HPDE6-E6E7 (cell line): ENCODE data around the gene S100A11.

Source experiments
- DNase-seq: peaks from one replicate; pipeline ENCODE4 v3.0.0; 2011; ENCODE audit warnings: missing footprints; ENCODE audit errors: extremely low spot score

S100A11 gene

GRCh38 chr1:152039461-152039860, 2.7 kb upstream of the S100A11 start:
- DNase-seq, result no peak

DNA sequence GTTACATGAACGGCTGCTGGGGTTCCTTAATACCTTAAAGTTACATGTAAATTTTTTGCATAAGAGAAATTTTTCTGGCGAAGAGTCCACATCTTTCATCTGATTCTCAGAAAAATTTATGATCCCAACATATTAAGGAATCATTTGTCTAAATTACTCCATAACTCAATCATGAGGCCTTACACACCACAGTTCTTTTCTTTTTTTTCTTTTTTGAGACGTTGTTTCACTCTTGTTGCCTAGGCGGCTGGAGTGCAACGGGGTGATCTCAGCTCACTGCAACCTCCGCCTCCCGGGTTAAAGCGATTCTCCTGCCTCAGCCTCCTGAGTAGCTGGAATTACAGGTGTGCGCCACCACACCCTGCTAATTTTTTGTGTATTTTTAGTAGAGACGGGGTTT, 2.1 kb upstream of the S100A11 start:
- DNase-seq, result no peak

DNA sequence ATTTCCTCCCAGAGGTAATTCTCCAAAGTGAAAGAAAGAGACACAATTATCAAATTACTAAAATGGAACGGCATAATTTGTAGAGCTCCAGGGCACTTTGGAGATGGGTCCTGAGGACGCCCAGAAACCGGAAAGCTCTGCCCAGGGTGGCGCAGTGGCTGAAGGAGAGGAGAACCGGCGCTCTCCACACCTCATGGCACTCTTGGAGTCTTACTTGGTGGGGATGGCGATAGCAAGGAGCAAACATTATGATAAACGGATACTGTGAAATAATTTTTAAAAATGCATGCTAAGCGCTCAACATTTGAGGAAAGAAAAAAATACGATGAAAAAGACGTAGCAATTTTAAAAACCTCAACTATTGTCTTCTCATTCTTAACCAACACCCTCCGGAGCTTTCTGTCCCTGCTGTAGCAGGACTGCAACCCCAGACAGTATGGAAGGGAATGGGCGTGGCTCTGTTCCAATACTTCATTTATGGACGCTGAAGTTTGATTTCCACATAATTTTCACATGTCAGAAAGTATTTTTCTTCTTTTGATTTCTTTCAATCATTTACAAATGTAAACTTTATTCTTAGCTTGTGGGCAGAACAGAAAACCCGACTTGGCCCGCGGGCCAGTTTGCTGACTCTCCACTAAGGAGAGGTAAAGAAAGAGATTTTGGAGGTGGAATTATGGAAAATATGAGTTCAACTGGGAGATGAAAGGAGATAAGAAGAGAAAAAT, 1.1 kb downstream of the S100A11 start:
- no peak for DNase-seq

GRCh38 chr1:152034654-152035538, 1.9 kb downstream of the S100A11 start:
- no peak for DNase-seq

GRCh38 chr1:152034324-152034653, 2.5 kb downstream of the S100A11 start:
- DNase-seq, result no peak

DNA sequence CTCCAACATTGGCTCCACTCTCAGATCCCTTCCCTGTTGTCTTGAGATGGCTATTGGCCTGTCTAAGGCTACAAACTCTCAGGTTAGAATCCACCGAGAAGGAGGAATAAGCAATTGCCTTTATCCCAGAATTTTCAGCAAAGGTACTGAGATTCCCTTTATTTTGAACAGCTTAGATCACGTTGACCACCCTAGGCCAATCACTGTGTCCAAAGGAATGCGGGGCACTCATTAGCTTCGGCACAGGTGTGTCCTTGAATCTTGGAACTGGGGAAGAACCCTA, 6.9 kb downstream of the S100A11 start:
- no peak for DNase-seq

DNA sequence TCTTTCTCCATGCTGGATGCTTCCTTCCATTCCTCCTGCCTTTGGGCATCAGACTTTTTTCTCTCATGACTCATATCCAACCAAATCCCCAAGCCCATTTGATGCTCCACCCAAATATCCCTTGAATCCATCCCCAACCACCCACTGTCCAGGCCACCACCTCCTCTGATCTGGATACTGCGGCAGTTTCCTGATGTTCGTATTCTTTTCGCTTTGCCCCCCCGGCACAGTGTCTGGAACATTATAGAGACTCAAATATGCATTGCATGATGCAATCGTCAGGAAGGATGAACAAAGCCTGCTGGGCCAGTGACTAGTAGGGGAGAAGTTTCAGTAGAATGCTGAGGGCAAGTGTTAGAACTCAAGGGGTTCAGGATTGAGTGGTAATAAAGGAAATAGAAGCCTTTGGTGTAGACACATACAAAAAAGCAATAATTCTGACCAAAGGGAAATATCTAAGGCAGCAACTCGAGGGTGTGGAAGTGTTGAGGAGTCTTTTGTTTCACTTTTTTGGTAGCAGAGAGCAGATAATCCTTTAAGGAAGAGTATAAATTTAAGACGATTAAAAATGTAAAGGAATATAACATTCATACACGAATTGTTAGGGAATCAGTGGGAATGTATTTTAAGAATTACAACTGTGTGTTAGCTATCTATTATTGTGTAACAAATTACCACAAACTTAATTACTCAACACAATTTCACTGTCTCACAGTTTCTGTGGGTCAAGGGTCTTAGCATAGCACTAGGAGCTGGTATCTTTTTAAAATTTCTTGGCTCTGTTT, 7.5 kb downstream of the S100A11 start:
- DNase-seq, result no peak

- DNase-seq, result no peak
Observed at GRCh38 chr1:152026895-152027294, 9.9 kb downstream of the S100A11 start.

GRCh38 chr1:152024223-152024622, 12.6 kb downstream of the S100A11 start:
- DNase-seq, result peak; percentile 84

DNA sequence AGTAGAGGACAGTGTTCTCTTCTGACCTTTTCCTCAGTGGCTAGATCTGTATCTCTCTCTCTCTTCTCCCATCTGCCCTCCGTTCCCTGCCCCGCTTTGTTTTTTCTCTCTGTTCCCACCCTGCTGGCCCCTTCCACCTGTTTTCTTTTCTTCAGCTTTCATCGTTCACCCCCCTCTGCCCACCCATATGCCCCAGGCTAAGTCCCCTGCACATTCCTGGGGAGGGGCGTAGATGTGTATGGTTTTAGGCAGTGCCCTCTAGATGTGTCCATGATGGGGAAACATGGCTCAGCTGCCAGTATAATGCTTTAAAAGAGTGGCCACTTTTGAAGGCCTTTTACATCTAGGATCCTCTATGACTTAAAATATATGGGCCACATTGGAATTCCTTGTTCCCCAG, 13.6 kb downstream of the S100A11 start:
- no peak for DNase-seq

DNA sequence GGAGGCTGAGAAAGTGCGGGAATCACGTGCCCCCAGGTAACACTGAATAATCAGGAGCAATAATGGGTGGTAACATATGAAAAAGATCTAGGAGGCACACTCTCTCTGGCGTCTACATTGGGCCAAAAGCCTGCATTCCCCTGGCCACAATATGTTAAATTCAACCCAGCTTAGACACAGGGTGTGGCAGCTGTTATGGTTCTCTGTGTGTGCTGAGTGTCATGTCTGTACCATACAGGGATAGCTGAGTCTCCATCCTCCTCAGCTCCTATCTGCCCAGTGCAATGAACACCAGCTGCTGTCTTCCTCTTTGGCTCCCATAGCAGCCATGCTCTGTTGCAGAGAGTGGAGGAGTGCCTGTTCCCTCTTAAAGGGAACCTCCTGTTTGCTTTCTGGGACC, 14.3 kb downstream of the S100A11 start:
- no peak for DNase-seq

DNA sequence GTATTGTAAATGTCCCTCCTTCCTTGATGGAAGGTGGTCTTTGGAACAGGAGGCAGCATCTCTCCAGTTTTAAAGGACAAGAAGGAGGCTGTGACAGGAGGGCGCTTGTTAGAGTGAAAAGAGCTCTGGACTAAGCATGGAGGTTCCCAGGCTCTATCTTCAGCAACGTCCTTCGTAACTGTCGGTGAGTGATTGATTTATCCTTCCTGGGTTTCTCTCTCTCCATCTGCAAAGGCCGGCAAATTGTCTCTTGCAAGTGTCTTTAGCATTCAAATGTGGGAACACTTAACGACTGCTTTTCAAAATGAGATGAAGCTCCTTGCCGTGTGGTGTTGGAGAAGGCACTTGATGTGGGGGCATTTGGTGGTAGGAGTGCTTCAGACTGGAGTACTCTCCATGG, 15.2 kb downstream of the S100A11 start:
- no peak for DNase-seq

DNA sequence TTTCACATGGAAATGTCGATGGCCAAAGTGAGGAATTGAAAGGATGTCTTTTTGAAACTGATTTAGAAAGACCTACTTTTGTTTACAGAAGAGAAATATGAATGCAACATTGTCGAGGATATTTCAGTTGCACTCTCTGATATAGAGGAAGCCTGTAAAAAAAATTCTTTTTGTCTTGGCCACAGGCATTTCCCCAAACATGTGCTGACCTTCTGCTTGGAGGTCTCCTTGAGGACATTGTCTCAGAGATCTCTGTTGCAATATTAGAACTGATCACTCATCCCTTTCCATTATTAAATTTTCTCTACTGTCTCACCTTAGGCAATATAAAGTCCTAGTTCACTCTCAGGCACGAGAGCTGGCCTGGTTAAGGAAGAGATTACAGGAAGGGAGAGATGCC, 16.0 kb downstream of the S100A11 start:
- no peak for DNase-seq

GRCh38 chr1:152018537-152018936, 18.3 kb downstream of the S100A11 start:
- DNase-seq, result no peak

DNA sequence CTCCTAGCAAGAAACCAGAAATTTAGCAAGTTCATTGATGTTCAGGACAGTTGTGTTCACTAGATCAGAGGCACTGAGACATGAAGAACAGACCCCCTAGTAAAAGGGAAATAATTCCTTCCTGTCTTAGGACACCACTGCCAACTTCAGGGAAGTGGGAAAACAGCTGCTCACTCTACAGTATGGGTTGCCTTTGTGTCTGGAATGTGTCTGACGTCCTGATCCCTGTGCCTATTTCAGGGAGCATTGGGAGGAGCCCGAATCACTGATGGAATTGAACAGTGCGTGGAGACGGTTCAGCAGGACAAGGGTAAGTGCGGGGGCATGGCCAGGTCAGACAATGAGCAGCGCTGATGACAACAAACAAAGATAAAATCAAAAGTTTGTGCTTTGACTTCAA, 21.0 kb downstream of the S100A11 start:
- no peak for DNase-seq

DNA sequence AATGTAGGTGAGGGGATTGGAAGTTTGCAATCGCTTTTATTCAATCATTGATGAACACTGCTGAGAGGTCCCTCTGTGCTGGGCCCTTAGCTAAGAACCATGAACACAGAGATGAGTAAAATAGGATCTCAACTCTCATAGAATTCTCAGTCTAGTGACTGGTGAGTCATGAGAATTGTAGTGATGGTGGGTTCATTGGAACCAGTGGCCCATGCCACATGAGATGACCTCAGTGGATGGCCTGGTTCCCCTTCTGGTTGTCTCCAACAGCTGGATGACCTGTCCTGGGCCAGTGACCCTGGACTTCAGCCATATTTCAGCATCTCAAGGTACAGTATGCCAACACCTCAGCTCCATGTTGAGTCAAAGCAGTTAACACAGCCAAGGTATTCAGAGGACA, 21.9 kb downstream of the S100A11 start:
- DNase-seq, result no peak

DNA sequence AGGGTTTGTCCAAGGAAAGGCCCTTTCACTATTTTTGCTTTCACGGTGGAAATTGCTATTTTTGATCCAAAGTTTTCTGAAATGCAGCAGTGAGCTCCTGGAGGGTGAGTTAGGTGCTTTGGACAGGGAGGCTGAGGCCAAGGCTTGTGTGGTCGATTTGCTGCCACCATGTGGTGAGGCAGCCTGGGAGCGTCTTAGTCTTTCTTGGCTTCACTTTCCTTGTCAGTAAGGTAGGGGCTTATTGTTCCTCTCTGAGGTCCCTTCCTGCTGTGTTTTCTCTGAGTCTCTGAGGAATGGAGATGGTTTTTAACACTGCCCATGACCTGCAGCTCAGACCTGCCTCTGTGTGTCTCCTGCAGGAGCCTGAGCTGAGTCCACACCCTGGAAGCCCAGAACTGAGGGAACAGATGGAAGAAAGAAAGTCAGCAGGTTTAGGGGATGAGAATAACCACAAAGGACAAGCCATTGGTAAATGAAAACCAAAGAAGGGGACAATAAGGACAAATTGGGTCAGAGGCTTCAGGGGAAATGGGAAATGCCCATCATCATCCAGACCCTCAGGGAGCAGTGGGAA, 23.1 kb downstream of the S100A11 start:
- no peak for DNase-seq

DNA sequence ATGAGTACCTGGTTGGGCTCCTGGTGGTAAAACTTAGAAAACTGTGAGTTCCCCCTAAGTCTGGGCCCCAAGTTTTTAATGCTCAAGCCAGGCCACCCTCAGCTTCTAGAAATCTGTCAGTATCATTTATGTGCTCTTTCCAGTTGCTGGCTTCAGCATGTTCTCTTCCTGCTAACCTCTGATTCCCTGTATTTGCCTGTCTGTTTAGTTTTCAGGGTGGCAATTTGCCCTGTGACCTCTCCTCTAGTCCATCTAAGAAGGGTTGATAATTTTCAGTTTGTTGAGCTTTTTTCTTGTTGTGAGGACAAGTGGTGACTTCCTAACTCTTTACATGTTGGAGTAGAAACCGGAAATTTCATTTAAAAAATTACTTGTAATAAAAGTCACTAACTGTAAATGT, 27.1 kb downstream of the S100A11 start:
- no peak for DNase-seq

GRCh38 chr1:152007047-152007446, 29.8 kb downstream of the S100A11 start:
- DNase-seq, result no peak

DNA sequence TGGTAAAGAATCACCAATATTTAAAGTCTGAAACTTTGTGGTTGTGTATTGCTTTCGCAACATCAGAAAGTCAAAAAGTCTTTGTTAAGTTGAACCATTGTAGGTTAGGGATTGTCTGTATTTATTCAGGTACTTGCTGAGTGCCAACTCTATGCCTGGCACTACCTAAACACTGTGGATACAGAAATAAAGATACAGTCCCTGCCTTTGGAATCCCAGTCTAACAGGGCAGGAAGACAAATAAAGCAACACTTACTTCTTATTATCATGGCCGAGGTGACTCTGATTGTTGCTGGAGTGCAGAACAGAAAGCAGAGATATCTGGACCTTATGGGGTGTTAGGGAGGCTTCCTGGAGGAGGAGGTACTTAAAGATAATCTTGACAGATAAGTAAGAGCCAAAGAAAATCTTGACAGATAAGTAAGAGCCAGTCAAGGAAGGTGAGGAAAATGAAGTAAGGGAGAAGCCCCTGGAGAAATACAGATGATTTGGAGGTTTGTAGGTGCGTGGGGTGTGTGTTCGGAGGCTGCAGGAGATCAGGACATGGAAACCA, 31.4 kb downstream of the S100A11 start:
- DNase-seq, result no peak

DNA sequence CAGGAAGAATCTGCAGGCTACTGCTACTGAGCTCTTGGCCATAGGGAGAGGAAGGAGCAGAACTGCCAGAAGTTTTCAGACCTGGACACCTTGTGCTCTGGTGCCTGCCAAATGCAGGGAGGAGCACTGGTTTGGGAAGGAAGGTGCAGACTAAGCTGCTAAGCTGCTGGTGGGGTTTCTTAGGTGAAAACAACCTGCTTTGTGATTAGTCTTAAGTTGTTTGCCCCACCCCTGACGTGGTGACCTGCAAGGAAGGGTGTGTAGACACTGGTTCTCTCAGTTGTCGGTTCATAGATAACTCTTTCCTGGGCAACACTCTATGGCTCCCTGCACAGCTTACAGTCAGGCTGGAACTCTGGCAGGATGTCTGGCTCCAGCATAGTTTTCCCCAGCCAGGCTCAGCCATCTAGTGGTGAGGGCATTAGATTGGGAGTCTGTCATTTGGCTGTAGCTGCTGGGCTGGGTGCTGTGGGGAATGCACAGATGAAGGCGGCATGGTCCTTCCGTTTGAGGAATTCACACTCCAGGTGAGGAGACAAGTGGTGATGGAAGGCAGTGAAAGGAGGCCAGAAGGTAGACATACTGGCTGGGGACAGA, 32.9 kb downstream of the S100A11 start:
- no peak for DNase-seq

GRCh38 chr1:152002960-152003359, 33.8 kb downstream of the S100A11 start:
- DNase-seq, result no peak
